ENCODE measurements around the gene HINT2.

GRCh38 chr9:35854091-35854762 lies 39.4 kb upstream of the HINT2 start:
- no peak for TF ChIP-seq EZH2 (IDR thresholded peaks at IDR 0.05; ENCODE audit: borderline replicate concordance, low read depth, low read length, severe bottlenecking)
- TF ChIP-seq, protein P1, sequence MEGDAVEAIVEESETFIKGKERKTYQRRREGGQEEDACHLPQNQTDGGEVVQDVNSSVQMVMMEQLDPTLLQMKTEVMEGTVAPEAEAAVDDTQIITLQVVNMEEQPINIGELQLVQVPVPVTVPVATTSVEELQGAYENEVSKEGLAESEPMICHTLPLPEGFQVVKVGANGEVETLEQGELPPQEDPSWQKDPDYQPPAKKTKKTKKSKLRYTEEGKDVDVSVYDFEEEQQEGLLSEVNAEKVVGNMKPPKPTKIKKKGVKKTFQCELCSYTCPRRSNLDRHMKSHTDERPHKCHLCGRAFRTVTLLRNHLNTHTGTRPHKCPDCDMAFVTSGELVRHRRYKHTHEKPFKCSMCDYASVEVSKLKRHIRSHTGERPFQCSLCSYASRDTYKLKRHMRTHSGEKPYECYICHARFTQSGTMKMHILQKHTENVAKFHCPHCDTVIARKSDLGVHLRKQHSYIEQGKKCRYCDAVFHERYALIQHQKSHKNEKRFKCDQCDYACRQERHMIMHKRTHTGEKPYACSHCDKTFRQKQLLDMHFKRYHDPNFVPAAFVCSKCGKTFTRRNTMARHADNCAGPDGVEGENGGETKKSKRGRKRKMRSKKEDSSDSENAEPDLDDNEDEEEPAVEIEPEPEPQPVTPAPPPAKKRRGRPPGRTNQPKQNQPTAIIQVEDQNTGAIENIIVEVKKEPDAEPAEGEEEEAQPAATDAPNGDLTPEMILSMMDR (IDR thresholded peaks at IDR 0.05; ENCODE audit: borderline replicate concordance, extremely low read depth, low read length, poor library complexity, severe bottlenecking) = no peak

Measured in DND-41 (cell line).